HG03196 (cell line): Measurements from ENCODE around the gene ZNF579.

ENCODE experiments used
- ATAC-seq: cut with Tn5 transposase; IDR thresholded peaks from one replicate; pipeline ENCODE4 v1.9.1; 2021; ENCODE audit not compliant: unreplicated experiment

The ZNF579 gene

DNA sequence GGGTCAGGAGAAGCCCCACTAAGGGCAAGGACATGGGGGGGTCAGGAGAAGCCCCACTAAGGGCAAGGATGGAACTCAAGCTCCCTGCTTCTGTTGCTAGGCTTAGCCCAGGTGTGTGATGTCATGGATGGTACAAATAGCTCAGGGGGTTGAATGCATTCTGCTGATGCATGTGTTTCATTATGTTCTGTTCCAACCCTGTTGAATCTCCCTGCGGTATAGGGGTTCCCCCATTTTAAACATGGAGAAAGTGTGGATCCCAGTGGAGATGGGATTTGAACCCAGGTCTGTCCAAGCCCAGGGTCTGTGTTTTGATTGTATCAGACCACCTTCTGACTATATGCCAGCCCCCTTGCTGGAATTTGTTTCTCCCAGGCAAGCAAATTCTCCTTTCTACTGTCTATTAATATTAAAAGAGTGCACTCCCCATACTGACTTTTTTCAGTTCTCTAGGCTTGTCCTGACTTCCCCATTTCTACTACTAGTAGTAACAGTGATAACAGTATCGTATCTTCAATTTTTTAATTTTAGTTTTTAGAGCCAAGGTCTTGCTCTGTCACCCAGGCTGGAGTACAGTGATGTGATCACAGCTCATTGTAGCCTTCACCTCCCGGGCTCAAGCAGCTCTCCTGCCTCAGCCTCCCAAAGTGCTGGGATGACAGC is 31.5 kb upstream of the ZNF579 start:
- no peak for ATAC-seq

DNA sequence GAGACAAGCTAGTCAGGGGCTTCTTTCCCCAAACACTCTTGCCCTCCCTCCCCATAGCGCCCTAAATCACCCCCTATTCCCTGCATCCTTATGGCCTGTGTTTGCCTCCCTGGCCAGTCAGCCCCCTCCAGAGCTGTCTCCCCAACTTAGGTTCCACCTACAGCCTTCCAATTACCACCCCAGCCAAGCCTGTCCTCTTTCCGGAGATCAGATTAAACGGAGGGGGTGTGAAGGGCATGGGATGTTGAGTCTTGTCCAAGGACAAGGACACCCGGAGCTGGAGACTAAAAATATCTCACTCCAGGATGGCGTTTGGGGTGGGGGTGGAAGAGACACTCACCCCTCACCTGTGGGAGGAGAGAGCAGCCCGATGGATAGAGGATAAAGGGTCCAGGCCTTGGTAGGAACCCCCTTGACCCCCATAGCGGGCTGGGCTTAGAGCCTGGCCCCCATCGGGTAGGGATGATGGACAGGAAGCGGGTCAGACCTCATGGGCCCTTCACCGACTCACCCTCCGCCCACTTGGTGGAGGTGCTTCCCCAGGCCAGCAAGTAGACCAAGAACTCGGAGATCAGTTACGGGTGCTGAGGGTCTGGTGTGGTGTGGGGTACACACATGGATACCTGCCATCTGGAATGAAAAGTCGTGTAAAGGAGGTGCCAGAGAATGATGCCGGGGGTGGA is 30.8 kb upstream of the ZNF579 start:
- no peak for ATAC-seq

DNA sequence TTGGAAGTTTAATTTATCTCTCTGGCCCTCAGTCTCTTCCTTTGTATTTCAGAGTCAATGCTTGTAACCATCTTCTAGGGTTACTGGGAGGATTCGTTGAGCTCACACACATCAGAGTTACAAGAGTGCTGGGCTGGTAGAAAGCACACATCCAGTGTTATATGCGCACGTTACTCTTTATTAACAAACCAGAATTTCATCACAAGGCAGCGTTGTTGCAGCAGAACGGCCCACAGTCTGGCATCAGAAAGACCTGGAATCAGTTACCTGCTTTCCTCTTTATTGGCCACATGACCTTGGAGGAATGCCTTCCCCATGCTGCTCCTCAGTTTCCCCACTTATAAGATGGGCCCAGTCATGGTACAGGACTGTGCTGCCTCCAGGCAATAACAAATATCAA is 28.7 kb upstream of the ZNF579 start:
- no peak for ATAC-seq

DNA sequence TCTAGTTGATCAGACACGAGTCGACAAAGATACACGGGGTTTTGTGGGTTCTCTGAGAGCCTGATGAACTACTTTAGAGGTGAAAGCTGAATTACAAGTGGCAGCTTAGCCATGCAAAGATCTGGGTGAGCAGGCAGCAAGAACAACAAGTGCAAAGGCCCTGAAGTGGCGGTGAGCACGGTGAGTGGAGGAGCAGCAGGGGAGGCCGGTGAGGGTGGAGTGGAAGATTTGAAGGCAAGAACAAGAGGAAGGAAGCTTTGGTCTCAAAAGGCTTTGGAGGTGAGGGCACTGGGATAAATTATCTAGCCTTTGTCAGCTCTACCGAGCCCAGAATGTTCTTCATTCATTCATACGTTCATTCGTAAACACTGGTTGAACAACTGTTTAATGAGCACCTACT is 26.2 kb upstream of the ZNF579 start:
- no peak for ATAC-seq

DNA sequence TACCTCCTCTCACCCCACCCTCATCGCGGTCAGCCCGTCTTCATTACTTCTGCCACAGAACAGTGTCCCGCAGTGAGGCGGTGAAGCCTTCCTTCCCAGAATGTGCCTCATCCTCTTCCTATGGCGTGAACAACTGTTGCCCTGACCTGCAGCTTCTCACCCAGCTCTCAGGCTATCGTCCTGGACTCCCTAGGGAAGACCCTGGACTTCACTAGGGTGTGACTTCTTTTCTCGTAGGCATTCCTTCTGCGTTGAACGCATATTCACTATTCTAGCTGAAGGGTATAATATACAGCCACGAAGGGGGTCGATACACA is 25.8 kb upstream of the ZNF579 start:
- ATAC-seq: no peak

DNA sequence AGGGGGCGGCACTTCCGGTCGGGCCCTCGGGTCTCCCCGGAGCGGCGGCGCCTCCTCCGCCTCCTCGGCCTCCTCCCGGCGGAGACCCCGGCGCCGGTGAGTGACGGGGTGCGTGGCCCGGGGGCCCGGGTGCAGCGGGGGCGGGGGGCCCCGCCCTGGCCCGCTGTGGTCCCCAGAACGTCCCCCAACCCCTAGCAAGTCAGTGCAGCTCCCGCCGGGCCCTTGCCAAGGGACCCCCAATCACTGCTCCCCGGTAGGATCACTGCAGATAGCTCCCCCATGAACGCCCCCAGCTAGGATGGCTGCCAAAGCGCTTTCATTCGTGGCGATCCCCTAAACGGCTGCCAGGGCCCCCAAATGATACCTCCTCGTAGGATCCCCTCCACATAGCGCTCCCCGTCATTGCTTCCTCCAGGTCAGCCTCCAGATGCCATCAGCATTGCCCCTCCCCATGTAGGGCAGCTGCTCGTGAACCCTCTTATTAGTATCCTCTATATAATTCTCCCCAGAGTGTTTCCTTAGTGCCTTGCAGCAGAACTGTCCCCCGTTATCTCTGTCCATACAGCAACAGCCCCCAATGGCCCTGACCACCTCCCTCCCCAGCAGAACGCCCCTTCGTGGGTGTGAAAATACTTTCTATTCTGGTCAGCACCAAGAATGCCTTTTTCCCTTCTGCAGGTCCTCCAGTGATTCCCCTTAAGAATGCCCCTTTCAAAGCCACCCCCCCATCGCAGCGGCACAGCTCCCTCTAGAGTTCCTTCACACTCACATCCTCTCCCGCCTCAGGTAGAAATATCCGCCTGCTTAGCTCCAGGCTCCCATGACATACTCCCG is 25.2 kb upstream of the ZNF579 start, which contains the start of gene ZNF865:
ZNF865 (plus strand) TSS at position 11 of the 834 bp plus-strand sequence. CDS start 7,972 bp downstream, outside the sequence.
- peak; percentile 34 for ATAC-seq

DNA sequence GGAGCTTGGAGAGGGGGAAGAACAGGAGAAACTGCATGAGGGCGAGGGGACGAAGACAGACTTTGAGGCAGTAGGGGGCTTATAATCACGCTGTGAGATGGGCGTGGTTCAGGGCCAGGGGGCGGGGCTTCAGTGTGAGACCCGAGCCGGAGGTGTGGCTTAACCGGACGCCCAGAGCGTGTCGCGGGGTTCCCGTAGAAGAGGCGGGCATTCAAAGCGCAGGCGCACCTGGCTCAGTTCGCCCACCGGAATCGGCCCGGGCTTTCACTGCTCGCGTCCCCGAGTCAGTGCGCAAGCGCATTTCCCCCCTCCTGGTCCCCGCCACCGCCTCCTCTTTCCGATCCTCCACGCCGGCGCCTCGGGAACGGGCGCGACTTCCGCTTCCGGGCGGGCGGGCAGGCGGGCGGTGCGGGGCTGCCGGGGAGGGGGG is 24.6 kb upstream of the ZNF579 start:
- ATAC-seq: peak; percentile 62

DNA sequence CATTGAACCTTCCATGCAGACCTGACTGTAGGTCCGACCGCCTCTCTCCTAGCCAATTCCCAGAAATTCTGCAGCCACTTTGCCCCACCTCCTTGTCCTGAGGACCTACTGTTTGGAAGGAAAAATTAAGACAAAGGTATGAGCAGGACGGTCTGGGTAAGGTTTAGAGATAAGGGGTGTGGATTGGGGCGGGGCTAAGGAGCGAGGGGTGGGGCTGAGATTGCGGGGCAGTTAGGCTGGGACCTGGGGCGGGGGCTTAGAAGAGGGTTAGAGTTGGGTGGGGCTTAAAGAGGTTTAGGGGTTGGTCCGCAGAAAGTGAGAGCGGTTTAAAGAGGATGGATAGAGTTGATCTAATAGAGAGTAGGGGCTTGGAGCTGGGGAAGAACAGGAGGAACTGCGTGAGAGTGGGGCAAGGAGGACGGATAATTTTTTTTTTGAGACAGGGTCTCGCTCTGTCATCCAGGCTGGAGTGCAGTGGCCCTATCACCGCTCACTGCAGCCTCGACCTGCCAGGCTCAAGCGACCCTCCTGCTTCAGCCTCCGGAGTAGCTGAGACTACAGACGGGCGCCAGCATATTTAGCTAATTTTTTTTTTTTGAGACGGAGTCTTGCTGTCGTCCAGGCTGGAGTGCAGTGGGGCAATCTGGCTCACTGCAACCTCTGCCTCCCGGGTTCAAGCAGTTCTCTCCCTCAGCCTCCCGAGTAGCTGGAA is 23.1 kb upstream of the ZNF579 start:
- no peak for ATAC-seq

DNA sequence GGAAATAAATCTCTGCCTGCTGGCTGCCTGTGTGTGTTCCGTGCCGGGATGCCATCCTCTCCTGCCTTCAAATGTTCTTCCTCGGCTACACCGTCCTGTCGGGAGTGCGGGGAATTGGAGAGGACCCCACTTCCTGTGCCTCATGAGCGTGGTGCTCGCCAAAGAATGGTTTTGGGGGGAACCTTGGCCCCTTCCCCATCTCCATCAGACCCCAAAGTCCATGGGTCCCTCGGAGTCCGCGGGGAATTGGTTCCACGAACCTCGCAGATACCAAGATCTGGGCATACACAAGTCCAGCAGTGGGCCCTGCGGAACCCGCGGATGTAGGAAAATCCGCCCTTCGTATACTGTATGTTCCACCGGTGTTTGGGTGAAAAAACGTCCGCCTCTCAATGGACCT is 22.5 kb upstream of the ZNF579 start:
- ATAC-seq: no peak

DNA sequence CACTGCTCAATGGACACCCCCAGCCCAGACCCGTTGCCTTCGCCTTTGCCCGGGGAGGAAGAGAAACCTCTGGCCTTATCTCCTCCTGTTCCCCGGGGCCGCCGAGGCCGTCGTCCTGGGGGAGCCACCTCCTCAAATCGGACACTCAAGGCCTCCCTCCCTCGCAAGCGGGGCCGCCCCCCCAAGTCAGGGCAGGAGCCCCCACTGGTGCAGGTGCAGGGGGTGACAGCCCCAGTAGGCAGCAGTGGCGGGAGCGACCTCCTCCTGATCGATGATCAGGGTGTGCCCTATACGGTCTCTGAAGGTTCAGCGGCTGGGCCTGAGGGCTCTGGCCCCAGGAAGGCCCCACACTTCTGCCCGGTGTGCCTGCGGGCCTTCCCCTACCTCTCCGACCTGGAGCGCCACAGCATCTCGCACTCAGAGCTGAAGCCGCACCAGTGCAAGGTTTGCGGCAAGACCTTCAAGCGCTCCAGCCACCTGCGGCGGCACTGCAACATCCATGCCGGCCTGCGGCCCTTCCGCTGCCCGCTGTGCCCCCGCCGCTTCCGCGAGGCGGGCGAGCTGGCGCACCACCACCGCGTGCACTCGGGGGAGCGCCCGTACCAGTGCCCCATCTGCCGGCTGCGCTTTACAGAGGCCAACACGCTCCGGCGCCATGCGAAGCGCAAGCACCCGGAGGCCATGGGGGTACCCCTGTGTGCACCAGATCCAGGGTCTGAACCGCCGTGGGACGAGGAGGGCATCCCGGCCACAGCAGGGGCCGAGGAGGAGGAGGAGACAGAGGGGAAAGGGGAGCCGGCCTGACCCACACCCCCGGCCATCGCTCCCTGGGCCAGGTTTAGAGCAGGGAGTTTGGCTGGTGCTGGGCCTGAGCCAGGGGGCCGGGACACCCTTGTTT is 21.7 kb upstream of the ZNF579 start:
- no peak for ATAC-seq

DNA sequence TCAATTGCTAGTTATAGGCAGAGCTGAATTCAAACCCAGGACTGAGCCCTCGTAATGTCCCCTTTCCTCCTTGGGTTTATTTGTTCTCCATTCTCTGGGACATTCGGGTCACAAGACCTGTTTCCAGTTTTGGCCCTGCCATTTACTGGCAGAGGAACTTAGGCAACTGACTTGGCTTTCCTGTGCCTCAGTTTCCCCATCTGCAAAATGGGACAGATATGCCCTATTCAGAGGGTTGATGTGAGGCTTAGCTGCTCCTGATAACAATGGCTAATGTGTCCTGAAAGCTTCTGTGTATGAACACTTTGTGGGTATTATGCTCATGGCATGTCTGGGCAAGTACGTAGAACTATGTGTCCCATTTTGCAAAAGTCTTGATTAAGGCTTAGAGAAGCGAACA is 20.4 kb upstream of the ZNF579 start:
- ATAC-seq: no peak

DNA sequence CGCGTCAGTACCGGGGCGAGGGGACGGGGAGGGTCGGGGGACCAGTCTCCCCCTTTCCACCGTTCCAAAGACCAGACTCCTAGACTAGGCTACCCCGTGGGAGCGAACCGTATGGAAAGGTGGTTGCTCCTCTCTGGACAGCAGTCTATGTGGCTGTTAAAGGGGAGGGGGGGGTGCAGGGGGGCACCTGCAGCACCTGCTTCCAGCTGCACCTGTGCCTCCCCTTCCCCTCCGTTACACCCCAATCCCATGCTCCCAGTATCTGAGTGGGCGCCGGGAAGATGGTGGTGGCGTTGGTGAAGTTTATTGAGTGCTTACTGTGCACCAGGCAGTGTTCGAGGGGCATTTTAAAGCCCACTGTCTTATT is 20.0 kb upstream of the ZNF579 start:
- ATAC-seq: no peak

DNA sequence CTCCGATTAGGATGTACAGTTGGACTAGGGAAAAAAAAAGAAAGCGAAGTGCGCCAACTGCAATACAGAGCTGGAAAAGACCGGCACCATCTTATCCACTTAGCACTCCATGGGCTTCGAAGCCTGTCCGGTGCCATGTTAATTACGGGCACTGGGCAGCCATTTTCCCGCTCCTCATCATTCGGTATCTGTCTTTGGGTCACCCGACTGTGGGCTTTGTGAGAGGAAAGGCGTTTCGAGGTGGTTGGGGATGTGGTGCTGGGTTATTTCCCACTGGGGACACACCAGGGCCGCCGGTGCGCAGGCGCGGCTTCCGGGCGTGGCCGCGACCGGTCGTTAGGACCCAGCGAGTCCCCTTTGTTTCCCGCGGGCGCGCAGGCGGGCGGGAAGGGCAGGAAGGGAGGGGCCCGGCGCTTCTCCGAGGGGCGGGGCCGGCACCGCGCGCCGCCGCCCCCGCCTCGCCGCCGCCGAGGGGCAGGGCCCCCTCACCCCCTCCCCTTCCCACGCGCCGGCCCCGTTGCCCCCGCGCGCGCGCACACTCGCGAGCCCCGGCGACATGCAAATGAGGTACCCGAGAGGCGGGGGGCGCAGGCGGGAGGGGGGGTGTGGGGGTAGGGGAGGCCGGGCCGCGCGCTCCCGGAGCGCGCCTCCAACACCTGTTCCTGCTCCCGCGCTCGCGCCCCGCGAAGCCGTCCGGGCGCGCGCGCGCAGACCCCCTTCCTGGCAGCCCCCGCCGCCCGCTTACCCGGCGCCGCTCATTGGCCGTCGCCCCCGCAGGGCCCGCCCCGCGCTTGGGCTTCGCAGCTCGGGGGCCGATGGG is 19.4 kb upstream of the ZNF579 start, which contains the start of gene ZNF524:
ZNF524 (plus strand) TSS at position 447 of the 820 bp plus-strand sequence. CDS start 1,825 bp downstream, outside the sequence.
- ATAC-seq: peak; percentile 42

DNA sequence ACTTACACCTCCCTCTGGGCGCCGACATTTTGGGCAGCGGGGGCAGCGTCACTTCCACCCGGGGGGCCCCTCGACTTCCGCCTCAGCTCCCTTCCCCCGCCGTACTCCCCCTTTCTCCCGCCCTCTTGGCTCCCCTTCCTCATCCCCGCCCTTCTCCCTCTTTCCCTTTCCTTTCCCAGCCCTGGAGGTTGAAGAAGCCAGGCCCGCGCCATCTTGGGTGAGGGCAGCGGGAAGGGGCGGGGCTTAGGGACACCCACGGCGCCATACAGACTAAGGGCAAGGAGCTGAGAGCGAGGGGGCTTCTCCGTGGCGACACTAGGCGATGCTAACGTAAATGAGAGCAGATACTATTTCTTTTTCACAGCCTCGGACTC is 18.8 kb upstream of the ZNF579 start, which contains the start of gene FIZ1:
FIZ1 (minus strand) TSS at position 50 of the 374 bp plus-strand sequence. CDS start 1,652 bp downstream, outside the sequence.
- peak; percentile 49 for ATAC-seq

DNA sequence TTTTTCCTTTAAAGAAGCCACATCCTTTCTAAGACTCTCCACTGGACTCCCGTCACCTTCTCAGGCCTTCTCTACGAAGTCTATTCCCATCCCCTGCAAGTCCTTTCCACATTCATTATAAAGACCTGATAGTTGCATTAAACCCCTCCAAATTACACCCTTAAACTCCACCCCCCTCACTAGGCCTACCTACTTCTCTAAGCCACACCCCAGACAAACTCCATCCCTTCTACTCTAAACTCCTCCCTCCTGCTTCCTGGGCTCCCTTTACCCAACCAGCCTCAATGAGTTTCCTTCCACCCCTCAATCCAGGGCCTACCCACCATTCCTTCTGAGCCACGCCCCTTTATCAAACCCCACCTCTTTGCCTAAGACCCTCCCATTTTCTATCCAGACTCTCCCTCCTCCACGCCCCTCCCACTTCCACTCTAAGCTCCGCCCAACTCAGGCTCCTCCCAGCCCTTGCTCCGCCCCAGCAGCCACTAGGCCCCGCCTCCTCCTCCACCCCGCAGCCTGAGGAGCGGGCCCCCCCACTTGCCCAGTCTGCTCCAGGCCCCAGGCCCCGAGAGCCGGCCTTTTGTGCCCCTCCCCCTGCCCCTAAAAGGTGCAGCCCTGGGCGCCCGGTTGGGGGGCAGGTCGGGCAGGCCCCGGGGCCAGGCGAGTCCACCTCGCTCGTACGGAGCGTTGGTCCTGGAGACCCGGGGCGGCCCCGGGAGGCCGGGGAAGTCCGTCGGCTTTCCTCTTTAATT is 18.2 kb upstream of the ZNF579 start:
- ATAC-seq: peak; percentile 43

DNA sequence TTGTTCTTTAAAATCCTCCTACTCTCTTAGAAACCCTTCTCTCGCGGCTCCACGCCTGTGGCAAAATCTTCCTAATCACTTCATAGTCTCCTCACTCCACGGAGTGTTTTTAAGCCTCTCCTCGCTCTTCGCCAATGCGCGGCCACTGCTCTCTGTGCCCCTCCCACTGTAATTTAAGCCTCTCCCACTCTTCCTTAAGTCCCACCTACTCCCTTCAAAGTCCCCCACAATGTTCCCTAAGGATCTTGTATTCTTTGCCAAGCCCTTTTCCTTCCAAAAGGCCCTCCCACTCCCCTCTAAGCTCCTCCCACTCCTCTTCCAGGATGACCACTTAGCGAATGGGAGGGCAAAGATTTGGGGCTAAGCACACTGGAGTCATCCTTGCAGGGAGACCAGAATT is 17.4 kb upstream of the ZNF579 start:
- no peak for ATAC-seq

DNA sequence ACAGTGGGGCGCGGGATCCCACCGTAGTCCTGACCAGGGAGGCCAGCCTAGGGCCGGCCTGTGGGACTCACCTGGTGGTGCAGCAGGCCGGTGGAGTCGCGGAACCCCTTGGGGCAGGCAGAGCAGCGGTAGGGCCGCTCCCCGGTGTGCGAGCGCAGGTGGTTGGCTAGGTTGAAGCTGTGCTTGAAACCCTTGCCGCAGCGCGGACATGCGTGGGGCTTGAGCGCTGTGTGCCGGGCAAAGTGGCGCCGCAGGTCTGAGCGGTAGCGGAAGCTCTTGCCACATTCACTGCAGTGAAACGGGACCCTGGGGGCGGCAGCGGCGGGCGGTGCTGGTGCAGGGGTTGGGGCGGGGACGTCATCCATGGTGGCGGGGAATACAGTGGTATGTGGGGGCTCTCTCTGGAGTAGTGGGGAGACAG is 16.9 kb upstream of the ZNF579 start:
- no peak for ATAC-seq

DNA sequence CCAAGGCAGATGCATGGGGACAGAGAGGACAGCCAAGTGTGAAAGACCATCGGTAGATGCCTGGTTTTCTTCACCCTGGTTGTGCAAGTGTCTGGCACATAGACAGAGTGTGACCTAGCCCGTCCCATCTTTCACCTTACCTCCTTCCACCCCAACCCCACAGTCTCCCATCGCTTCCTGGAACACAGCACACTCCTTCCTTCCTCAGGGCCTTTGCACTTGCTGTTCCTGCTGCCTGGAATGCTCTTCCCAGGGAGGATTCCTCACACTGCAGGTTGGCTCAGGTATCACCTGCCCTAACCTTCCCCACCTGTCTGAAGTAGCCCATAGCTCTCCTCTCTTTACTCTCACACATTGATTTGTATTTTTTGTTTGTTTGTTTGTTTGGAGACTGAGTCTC is 15.7 kb upstream of the ZNF579 start:
- no peak for ATAC-seq
